ENCODE data around the gene LGR6.

LGR6 gene

DNA sequence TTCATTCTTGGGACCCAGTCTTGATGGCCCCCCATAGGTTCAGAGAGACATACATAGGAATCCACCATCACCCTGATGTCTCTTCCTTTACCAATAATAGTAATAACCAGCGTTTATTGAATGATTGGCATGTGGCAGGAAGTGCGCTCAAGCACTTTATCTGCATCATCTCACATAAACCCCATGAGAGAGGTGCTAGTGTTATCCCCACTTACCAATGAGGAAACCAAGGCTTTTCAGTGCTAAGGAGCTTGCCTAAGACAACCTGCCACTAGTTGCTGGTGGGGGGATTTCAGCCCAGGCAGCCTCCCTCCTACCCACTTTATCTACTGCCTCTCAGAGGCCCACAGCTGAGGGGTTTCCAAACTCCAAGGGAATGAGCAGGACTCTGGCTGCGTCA lies 7.7 kb downstream of the LGR6 start:
- no peak for DNase-seq

DNA sequence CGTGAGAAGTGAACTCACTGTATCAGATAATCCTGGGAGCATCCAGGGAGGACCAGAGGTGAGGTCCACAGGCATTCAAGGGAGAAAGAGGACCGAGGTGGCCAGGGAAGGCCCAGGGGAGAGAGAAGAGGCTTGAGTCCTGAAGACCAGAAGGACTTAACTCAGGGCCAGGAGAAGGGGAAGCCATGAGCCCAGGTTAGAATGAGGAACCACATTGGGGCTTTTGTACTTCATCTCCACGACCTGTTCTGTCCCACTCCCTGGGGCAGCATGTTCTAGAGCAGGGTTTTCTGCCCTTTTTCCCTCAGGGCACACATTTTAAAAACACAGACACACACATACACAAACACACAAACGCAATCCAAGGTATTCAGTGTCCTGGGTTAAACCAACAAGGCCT lies 8.4 kb downstream of the LGR6 start:
- no peak for DNase-seq

DNA sequence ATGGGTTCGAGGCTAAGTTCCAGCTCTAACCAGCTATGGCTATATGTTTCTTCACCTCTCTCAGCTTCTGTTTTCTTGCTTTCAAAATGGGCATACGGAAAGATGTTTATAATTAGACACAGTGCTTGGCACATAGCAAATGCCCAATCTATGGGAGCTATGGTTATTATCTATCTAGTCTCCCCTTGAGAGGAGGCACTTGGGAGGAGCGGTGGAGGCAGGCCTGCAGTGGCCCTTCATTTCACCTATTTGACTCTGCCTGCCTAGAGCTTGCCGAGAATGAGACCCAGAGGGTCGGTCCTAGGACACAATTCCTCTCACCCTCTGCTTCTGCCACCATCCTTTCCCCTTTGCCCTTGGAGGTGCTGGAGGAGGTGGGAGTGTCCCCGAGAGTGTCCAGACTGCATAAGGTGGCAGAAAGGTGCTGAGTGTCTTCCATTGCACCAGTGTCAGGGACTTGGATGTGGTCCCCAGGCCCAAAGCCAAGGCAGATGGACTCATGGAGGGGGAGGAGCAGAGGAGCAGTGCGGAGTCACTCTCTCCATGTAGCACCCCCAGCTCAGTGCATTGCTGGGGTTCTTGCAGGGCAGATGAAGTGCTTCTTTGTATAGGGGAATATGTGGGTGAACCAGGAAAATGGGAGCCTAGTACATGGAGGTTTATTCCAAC lies 9.0 kb downstream of the LGR6 start:
- no peak for DNase-seq

DNA sequence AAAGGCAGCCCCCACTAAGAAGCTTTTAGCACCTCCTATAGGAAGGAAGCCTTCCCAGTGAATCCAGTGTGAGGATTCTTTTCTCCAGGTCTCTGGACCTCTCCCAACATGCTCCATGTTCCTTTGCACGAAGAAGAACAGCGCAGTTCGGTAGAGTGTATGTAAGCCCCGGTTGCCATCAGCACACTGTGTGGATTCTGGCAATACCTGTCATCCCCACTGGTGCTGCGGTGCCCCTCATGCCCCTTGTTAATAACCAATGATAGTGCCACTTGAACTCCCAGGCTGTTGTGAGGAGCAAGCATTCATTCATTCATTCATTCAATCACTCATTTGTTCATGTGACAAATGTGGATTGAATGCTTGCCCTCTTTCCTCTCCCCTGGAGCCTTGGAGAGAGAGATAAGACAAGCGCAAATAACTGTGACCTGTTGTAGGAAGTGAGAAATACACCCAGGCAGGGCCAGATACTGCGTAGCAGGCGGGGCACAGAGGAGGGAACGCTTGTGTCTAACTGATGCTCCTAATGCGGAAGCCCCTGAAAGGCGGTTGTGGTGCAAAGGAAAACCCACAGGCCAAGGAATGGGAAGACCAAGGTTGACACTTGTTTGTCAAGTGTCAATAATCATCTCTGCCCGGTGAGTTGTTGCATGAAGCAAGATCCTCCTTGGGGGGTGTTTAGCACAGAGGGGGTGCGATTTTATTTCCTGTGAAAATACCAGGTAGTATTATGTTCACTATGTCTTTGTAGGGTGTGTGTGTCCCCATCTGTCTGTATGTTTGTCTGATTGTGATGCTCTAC lies 9.8 kb downstream of the LGR6 start:
- DNase-seq = no peak

DNA sequence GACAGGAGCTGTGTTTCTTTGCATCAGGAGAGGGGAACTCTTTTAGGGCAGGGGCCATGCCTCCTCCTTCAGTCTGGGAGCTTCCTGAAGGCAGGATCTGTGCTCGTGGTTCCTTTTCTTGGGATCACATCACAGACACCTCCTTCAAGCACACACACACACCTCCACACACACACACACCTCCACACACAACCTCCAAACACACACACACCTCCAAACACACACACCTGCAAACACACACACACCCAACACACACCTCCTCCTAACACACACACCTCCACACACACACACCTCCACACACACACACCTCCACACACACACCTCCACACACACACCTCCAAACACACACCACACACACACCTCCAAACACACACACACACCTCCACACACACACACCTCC lies 10.5 kb downstream of the LGR6 start:
- DNase-seq = no peak

DNA sequence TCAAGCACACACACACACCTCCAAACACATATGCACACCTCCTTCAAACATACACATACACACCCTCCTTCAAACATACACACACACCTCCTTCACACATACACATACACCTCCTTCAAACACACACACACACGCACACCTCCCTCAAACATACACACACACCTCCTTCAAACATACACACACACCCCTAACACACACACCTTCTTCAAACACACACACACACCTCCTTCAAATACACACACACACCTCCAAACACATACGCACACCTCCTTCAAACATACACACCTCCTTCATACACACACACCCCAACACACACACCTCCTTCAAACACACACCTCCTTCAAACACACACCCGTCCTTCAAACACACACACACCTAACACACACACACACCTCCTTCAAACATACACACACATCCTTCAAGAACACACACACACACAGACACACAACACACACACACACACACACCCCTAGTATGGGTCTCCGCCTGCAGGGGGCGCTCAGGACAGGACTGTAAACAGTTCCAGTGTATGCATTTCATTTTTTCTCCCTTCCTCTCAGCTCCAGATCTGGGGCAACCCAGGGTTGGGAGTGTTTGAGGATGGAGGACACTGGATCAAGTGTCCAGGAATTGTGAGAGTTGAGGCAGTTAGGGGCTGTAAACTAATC lies 12.1 kb downstream of the LGR6 start:
- DNase-seq = no peak

DNA sequence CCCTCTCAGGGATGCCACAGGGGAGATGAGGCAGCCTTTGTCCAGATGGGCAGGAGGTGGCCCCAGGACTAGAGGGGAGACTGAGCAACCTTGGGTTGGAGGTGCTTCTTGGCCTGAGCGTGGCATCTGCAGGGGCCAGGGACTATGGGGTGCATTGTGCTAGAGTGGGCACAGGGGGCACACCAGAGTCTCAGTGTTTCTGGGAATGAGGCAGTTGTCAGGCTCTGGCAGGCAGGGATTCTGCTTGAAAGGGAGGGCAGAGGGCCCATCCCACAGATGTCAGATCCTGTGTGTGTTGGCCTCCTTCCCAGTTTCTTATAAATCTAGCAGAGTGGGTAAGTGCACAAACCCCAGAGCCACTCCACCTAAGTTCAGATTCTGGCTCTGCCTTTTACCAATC lies 13.7 kb downstream of the LGR6 start:
- peak; percentile 67 for DNase-seq

DNA sequence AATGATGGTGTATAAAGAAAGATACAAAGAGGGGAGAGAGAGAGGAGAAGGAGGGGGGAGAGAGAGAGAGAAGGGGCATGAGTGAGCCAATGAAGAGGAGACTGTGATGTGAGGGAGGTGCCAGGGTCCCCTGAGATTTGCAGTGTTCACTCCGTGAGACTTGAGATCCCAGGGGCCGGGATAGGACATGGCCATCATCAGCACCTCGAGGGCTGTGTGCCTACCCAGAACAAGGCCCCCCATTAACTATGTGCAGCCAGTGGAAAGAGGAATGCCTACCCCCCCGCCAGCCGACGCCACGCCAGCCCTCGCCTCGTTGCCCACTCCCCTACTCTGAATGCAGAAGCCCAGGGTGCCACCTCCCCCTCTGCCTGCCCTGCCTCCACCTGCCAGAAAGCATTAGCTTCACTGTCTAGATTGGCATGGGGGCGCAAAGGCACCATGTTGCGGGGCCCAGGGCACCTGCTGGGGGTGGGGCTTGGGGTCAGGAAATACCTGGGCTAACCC lies 14.8 kb downstream of the LGR6 start:
- no peak for DNase-seq

DNA sequence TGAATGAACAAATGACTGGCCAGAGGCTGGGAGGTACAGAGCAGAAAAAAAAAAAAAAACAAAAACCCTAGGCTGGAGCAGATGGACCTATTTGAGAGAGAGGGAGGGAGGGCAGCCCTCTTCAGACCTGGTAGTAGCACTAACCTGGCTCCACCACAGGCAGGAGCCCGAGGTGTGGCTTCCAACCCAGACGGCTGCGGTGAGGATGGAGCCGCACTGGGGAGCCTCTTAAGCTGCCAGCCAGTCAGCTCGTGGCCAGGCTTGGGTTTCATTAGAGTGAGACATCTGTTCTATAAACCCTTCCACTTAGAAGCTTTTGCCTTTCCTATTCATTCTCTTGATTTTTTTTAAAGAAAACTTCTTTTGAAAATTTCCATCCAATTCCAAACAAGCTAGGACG lies 16.8 kb downstream of the LGR6 start:
- no peak for DNase-seq

DNA sequence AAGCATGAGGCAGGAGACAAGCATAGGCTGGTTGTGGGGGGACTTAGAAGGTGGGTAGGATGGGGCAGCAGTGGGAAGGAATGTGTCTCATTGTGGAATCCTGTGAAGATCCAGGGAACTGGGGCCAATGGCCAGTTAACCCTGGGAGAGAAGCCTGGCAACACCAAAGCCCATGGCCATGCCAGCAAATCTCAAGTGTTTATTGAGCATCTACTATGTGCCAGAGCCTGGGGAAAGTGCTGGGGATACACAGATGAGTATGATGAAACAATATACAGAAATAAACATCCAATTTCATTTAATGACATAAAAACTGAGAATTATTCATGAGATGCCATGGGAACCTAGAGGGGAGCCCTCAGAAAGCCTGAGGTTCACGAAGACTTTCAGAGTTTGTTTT lies 17.4 kb downstream of the LGR6 start:
- no peak for DNase-seq

DNA sequence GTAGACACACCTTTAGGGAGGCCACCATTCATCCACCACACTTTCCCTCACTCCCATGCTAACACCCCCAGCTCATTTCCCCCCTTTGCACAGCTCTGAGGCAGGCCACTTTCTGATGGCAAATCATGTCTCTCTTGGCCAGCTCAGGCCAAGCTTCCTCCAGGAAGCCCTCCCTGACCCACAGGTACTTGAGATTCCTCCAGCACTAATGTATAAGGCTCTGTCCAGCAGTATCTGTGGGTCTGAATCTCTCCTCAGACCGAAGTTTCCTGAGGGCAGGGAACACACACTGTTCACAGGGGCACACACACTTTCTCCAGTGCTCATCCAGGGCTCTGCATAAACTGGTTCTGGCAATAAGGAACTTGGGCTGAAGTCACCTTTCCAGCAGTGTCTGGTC lies 19.2 kb downstream of the LGR6 start:
- DNase-seq = no peak

DNA sequence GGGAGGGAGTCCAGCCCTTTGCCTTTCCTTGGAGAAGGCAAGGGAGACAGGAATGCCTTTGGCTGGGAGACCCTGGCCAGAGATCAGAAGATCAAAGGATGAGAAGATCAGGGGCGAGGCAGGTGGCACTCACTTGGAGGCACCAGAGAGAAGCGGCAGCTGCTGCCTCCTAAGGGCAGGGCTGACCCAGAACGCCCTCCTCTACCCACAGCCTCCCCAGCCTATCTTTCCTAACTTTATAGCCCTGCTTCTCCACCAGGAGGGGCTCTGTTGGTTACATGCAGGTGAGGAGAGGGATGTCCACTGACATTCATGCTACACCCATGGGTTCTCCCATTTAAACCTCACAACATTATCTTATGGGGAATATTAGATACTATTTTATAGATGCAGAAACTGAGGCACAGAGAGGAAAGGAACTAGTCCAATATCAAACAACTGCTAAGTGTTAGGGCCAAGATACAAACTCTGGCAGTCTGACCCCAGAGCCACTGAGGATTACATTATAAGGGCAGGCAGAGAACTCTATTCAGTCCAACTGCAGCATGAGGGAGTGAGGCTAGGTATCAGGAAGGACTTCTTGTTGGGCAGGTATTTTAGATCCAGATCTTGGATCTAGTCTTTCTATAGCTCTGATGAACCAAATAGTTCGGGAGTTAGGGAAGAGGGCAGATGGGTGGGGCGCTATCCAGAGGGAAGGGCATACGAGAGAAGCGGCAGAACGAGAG lies 19.9 kb downstream of the LGR6 start:
- no peak for DNase-seq

DNA sequence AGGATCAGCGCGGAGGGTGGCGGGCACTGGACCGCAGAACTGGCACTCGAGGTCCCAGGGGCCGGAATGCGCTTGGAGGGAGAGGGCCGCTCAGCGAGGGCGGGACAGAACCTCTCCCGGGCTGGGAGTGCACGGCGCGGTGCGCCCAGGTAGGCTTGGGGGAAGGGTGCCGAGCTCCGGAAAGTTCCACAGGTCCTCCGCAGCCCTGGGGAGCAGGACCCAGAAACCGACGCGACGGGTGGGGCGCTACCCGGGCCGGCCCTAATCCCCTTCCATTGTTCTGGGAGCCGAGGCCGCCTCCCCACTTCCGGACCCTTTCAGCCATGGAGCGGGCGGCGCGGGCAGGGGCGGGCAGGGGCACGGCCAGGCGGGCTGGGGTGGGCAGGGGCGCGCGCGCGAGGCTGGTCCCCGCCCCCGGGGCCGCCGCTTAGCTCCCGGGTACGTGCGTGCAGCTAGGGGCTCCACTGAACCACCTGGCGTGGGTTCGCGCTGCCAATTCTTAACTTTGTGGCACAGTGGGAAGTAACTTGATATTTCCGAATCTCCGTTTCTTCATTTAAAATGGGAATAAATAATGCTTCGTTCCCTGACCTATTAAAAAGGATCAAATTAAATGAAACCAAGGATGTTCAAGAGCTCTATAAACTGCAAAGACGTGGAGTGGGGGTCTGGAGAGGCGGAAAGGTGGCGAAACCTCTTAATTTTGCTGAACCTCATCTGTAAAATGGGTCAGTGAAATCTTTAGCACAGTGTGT lies 20.7 kb downstream of the LGR6 start:
- no peak for DNase-seq

DNA sequence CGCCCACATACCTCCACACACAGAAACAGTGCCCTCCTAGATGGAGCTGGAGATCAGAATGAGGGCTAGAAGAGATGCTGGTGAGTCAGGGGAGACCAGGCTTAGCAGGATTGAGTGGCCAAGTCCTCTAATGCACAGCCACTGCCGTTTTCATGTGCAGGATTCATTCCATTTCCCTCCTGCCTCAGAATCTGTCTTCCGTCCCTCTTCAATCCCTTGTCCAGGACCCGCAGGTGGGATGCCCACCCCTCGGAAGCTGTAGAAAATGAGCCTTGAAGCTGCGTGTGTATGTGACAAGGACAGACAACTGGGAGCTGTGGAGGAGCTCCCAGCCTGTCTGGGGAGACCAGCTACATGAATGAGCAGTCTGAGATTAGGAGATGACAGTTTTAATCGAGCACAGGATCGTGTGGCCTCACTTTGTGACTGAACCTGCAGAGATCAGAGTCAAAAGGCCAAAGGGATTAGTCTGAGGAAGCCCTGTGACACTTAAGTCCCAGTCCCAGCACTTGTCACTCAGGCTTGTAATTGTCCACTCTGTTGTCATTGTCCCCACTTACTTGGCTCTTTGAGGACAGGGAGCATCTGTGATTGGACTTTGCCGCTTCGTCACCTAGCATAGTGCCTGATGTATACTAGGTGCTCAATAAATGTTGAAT lies 22.0 kb downstream of the LGR6 start:
- DNase-seq = no peak

DNA sequence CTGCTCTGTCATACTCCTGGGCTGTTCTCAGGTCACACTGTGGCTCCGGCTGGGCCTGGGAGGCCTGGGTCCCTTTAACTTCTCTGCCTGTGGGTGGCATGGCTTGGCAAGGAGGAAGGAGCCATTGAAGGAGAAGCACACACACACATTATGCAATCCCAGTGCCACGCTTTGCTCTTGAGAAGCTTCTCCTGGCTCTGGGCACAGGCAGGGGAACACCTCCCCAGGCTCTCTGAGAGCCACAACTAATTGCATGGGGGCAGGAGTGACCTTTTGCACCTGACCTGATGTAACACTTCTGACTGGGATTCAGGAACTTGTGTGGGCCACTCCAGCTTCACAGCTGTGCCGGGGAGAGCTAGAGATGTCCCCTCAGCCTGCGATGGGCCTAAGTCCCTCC lies 23.1 kb downstream of the LGR6 start:
- no peak for DNase-seq

DNA sequence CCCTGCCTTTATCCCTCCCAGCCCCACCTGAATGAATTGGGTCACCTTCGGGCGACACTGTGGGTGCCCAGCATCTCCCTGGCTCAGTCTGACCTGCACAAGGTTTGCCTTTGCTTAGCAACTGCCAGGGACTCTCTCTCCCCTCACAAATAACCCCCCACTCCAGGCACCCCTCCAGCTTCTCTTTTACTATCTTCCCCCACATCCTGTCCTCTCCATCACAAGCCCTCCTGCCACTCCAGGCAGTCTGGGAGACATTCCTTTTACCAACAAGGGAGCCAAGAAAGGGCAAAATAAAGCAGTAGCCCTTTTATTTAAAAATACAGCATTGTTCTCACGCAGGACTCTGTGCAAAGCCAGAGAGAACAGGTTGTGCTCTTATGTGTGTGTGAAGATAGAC lies 23.9 kb downstream of the LGR6 start:
- DNase-seq = no peak

DNA sequence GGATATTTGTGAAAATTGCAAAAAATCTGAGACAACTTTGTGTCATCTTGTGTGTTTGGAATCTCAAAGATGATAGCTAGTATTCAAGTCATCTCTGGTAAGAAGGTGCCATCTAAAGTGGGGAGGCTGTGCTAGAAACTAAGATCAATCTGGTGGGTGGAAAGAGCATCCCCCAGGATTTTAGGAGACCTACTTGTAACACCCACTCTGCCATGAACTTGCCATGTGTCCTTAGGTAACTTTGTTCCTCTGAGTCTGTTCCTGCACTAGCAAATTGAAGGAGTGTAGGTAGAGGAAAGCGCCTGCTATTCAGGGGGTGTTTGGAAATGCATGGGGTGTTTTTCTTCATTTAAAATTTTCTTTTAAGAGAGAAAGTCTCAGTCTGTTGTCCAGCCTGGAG lies 24.4 kb downstream of the LGR6 start:
- no peak for DNase-seq

DNA sequence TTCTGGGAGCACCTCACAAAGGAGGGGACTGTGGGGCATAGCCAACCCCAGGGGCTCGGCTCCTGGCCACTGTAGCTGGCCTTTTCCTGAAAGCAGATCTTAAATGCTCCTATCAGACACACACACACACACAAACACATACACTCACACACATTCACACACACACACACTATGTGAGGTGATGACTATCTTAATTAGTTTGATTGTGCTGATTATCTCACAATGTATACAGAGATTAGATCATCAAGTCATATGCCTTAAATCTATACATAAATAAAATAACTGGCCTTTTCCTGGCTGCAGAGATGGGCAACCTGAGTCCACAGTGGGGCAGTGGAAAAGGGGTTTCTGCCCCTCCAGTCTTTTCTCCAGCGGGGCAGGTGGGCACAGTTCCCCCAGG lies 27.1 kb downstream of the LGR6 start:
- no peak for DNase-seq

DNA sequence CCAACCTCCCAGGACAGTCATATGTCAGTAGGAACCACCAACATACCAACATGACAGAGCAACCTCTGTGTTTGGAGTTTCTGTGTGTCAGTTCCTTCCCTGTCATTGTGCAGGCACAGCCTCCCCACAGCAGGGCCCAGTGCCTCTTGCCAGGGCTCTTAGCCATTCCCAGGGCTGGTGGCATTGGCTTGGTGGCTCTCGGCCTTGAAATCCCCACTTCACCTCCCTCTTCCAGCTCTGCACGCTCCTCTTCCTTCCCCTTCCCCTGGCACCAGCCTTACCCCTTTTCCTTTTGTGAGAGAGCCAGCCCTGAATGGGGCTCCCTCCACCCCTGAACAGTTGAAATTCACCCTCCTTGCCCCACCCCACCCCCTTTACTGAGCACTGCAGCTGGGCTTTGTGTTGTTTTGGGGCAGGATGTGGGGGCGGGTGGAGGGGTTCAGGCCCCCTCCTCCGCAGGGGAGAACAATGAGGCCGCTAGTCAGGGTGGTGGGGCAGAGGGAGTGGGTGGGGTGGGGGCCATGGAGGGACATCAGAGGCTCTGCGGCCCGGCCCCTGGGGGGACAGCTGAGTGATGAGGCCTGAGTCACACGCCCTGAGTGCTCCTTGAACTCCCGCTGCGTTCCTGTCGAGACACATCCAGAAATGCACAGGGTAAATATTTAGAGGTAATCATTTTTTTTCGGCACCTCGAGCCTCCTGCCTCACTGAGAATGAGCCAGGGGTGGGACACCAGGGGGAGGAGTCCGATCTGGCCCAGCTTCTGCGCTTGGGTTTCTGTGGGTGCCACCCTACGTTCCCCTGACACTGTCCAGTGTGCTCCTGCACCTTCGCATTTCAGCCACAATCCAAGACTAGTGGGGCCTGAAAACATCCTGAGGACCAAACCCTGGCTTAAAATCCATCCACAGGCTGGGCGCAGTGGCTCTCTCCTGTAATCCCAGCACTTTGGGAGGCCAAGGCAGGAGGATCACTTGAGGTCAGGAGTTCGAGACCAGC lies 28.6 kb downstream of the LGR6 start:
- DNase-seq = no peak

DNA sequence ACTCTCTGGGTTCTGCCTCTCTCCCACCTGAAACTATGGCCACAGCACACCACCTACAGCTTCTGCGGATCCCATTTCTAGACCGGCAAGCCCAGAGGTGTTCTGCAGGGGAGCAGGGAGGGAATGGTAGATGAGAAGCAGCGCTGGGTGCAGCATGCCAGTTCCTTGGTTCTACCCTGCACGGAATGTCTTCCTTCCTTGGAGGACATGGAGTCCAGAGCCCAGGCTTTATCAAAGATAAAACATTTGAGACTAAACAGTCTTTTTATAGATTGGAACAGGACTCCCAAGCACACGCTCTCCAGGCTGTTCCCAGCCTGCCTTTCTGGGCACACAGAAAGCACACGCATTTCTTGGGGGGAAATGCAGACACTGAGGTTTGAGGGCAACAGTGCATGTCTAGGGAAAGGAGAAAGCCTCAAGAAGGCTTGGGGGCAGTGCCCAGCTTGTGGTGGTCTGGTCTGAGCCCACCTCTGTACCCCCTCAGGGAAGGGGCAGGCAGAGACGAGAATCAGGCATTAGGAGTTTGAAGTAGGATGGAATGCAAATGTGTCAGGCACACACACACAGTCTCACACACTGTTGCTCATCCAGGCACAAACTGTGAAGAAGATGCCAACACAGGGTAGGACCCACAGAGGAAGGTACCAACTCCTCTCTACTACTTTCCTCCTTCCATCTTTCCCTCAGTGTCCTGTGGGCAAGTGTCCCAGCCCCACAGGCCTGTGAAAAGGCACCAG lies 29.7 kb downstream of the LGR6 start:
- no peak for DNase-seq

Data from kidney glomerular epithelial cell (primary cell).